ENCODE measurements around the gene DACH1.

Gene DACH1

DNA sequence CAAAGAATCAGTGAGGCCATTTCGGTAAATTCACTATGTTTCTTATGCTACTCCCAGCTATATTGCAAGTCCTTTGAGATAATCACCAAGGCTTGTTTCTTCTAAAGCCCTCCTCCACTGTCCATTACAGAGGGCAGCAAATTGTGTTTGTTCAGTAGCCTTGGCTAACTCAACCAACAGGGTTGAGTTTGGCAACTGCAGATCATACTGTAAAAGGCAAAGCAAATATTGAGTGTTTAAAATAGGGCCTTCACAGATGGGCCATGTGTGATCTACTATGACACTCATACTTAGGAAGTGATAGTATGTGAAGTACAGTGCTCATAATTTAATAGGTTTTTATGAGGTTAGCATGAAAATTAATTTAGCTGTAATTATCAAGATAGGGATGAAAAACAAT, 171.3 kb downstream of the DACH1 start:
- no peak for DNase-seq

DNA sequence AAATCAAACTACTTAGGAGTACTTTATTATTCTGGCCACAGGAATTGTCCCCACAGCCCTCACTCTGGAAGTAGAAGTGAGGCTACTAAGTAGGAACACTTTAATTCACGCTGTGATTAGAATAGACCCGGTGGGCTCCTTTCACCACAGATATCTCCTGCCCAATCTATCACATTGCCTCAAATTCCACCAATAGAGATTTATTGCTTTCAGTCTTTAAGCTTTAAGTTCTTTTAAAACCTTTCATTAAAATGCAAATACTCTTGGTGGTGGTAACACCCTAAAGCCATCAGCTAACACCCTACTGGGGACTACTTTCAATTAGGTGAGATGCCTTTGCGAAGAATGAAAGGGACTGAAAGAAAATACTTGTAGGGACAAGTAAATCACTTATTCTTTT, 181.9 kb downstream of the DACH1 start:
- DNase-seq: no peak

DNA sequence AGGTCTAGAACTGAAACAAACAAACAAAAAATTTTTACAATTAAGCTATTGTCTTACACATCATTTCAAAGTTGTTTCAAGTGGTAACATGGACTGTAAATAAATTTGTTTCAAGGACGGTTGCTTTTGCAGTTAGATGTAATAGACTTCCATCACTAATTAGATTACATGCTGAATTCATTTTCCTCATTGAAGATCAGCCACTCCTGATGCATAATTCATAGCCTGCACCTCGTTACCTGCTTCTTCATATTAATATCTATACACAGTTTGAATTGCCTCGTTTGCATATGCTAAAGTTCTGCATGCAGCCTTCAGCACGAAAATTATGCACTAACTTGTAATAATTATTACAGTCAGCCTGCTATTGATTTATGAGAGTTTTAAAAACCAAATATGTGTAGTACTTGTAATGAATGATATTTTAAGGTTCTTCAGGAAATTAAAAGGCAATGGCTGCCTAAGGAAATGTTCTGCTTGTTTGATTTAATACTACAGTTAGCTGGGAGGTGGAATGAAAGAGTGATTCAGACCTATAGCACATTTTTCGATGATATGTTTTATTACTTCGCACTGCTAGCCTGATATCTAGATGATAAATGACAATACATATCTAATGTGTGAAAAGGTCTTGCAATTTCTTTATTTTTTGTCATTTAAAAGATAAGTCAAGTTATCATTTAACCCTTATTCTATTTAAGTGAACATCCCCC, 184.9 kb downstream of the DACH1 start:
- DNase-seq: no peak

DNA sequence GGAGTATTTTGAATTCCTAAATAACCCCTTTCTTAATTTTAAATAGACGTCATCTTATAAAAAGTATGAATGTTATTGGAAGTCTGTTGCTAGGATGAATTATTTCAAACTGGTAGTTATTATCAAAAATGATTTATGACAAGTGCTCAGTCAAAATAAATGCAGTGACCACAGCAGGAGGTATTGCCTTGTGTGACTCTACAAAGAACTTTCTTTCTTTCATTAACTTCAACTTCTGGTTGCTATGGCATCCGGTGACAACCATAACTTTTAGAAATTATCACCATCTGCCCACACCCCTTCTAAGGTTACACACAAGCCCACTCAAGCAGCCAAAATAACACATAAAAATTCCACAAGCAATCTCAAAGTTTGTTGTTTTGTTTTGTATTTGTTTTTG, 189.9 kb downstream of the DACH1 start:
- no peak for DNase-seq

DNA sequence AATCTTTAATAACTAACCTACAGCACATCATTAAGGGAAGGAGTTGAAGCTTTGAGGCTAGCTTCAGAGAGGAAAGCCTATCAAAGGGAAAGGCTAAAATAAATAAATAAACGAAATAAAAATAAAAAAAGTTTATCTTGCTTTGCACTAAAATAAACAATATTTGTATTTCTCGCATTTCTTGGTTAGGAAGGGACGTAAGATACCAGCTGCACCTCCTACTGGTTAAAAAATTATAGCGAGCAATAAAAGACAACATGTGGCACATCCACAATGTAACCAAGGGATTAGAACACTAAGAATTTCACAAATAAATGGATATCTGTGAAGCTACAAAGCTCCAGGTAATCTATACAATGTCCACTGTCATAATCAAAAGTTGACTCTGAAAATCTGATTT, 194.5 kb downstream of the DACH1 start:
- DNase-seq: no peak

DNA sequence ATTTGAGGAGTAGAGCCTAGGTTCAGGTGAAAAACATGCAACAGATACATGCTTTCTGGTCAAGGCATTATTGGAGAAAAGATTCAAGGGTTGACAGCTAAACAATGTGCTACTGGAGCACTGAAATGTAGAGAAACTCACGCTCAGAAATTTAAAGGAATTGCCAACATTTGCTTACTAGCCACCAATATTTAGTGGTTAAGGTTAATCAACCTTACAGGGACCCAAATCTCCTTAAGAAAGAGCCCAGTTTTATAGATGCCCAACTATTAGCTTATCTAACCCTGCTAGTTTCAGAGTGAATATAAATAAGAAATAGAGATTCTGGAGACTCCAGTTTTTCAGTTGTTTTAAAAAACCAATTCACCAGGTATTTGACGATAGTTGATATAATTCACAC, 203.6 kb downstream of the DACH1 start:
- DNase-seq: no peak

DNA sequence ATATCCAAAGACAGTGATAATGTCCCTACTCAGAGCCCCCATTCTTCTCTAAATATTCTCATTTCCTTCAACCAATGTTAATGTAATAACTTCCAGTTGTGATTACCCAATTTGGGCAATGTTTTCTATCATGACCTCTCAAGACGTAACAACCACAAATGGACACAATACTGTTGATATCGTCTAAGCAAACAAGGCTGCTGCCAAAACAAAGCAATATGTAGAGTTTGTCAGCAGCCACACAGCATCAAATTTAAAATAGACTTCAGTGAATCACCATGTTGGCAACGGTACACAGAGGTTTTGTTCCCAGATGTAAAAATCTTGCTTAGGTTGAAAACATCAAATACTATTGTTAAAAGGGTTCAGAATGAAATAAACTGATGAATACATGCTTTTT, 205.1 kb downstream of the DACH1 start:
- DNase-seq: no peak

DNA sequence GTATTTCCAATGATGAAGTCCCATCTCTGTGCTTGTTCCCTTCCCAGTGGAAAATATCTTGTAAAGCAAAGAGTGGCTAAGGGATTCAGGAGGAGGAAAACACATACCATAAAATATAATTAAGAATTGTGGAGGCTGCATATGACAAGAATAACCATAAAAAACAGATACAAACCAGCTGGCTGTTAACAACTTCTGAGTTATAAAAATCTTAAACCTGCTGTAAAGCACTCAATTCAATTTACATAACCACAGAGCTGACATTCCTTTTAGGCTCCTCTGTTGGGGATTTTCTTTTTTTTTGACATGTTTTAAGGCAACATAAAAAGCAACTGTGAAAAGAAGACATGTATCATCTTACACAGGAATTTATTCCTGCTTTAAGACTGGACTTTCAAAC, 207.6 kb downstream of the DACH1 start:
- no peak for DNase-seq

DNA sequence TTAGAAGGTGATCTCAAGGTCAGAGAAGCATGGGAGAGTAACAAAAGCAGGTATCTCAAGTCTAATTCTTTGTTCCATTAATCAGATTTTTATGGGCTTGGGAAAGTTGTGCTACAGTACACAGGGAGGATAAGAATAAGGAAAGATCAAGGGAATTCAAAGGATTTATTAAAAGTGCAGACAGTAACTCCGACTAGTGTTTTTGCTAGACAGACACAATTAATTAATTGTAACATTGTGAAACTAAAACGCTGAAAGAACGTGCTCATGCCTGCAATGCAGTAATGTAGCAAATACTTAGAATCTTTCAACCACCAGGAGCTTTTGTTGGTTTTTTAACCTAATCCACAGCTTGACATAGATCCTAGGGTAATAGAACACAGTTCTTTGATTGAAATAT, 221.5 kb downstream of the DACH1 start:
- no peak for DNase-seq

DNA sequence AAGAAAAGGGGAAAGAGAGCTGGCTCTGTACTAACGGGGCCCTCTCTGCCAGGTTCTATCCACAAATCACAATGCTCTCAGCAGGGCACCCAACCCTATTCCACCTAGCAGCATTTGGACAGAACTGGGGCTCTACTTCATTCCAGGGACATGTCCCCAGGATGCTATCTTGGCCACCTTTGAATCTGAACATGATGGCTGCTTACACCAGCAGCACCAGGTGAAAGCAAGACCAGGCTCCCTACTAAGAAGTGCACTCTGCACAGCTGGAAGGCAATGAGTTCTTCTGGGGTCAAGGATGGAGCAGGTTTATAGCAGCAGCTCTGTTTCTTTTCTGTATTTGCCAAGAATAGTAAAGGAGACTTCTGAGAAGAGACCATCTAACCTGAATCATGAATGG, 222.4 kb downstream of the DACH1 start:
- DNase-seq: no peak

DNA sequence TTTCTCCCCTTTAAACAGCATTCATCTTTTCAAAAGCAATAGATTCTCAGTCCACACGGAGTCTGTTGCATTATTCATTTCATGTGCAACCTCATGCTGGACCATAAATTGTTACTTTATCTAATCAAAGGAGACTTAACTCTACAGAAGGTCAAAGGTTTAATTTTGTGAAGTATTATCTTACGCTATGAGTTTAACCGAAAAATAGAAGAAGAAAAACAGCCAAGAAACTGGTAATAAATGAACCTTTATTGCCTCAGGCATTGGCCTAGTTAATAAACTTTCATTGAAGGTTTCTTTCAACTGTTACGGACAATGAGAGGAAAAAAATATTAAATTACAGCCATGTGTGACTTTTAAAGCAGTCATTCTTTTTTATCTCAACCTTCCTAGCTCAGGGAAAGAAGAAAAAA, 223.6 kb downstream of the DACH1 start:
- DNase-seq: no peak

DNA sequence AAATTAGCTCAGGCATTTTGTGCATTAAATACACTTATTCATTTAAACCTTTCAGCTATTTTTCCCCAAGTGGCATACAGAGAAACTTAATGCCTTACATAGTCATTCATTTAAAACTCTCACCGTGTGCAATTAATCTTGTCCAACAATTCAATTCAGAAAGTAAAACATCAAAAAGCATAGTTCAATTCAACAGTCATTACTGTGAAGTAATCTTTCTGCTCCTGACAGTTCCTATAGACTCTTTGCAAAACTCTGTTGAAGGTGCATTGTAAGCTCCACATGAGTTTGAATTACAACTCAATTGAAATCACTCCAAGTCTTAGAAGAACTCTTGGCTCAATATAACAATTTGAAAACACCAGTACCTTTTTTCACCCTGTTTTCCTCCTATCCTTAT, 228.3 kb downstream of the DACH1 start:
- DNase-seq: no peak

DNA sequence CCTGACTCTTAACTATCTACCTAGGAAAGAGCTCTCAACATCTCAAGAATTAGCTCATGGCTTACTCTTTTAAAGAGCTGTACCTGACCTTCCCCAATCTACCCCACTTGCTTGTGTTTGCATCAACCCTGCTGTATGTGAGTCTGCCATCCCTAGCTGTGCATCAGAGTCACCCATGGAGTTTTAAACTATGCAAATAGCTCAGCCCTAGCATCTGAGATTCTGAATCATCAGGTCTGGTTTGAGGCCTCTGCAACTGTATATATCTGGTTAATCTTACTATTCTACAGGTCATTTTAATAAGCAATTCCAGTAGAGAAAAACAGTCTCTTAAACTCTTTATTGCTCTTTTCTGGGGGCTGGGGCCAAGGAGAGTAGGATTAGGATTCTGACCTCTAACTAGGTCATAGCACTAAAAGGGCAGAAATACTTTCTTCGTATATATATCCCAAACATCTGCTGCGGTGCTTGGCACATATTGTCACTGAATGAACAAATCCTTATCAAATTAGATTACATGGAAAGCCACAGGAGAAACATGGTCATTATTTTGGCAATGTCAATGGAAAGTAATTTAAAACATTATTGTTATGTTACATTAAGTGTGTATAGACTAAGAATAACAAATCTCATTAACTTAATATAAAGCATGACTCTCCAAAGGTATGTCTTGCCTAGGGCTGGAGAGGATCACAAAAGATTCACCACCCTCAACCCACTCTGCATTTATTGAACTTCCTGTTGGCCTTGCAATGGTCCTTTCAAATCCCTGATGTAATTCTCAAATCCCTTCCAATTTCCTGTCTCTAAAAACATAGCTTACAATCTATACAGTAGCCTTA, 232.2 kb downstream of the DACH1 start:
- no peak for DNase-seq

DNA sequence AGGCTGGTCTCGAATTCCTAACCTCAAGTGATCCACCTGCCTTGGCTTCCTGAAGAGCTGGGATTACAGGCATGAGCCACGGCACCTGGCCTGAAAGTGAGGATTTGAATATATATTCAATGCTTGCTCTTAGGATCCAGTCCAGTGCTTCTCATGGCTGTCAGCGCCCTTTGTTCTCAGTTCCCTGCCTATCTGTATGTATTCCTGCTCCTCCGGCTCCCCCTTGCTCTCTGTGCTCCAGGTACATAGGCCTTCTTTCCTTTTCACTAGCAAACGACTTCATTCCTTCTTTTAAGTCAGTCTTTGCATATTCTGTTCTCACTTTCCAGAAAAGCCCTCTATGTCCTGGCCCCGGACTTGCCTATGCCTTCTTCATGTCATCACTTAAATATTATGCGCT, 232.8 kb downstream of the DACH1 start:
- no peak for DNase-seq

DNA sequence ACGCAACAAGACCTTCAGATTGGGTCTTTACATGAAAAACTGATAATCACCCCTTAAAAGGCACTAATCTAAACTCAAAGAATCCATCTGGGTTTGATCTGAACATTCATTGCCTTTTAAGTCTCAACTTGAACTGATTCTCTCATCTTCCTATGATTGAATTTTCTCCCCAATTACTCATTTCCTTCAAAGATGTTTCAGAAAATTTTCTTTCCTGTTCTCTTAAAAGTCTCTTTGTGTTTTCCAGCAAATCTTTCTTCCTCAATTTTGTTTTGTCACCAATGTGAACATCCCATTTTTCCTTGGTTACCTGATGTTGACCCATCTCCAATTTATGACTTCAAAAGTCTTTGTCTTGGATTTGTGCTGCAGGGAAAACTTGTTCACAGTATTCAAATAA, 234.3 kb downstream of the DACH1 start:
- DNase-seq: no peak

DNA sequence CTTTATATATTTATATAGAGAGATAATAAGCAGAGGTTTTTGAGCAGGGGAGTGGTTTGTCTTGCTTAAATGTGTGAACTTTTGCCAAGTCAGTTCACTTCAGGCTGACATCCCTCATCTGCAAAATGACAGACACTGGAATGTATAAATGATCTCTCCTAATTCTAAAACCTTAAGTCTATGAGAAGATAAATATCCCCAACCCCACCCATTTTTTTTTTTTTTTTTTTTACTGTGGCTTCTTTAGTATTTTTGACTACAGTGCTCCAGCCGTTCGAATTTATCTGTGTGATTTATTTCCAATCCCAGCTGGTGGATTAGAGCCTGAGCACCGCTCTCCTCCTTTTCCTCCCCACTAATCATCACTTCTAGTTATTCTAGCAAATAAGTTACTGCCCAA, 234.8 kb downstream of the DACH1 start:
- no peak for DNase-seq

DNA sequence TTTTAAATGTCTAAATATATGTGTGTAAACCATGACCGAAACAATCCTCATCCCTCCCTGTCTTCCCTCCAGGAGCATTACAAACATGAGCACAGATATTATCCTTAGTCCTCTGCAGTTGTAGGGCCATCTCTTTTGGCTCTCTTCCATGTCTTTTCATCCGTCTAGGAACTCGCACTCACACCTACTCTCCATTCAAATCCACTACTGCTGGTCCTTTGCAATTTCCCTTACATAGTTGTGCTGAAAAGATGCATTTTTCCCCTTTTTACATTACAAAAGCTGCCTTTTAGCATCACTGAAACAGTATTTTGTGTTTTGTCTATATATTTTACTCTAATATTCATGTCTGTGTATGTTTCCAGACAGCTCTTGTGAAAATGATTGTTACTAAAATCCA, 237.8 kb downstream of the DACH1 start:
- DNase-seq: no peak

DNA sequence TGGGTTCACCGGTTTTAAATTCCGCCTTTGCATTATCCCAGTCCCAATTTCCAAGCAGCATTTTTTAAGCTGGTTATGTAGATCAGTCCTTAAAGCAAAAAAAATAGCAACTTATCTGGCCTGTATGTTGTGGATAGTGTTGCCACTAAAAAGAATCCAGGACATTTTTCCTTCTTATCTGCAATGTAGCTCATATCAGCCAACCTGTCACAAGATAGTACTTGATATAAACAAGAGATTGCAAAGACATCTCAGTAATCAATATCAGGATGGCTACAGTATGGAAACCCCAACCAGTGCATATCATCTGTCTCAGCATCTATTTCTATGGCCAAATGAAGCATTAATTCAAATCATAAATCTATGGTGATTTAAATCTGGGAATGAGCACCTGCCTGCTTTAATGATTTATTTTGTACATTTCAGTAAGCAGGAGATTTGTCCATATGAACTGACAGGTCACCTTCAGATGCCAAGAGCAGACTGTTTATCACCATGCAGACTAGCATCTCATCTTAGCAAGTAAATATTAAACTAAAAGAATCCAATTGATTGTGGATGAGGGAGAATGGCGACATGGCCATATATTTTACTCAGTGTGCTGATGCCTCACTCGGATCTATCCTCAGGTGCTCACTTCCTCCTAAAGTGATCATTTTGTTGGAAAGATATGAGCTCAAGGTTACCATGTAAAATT, 240.4 kb downstream of the DACH1 start:
- no peak for DNase-seq

DNA sequence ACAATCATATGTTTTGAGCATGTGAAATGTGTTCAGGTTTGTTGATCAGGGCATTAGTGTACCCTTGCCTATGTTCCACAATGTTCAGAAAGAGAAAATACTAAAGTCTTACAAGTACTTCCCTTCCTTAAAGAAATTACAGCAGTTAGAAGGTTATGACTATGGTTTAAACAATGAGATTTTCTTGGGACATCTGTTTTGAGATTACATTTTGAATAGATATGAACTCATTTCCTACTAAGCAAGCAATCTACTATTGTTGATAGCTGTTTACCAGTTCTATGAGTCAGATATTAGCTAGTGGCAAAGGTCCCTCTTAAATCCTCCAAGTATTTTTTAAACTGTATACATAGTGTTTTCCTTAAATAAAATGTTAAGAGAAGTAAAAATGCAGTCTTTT, 241.3 kb downstream of the DACH1 start:
- DNase-seq: no peak

DNA sequence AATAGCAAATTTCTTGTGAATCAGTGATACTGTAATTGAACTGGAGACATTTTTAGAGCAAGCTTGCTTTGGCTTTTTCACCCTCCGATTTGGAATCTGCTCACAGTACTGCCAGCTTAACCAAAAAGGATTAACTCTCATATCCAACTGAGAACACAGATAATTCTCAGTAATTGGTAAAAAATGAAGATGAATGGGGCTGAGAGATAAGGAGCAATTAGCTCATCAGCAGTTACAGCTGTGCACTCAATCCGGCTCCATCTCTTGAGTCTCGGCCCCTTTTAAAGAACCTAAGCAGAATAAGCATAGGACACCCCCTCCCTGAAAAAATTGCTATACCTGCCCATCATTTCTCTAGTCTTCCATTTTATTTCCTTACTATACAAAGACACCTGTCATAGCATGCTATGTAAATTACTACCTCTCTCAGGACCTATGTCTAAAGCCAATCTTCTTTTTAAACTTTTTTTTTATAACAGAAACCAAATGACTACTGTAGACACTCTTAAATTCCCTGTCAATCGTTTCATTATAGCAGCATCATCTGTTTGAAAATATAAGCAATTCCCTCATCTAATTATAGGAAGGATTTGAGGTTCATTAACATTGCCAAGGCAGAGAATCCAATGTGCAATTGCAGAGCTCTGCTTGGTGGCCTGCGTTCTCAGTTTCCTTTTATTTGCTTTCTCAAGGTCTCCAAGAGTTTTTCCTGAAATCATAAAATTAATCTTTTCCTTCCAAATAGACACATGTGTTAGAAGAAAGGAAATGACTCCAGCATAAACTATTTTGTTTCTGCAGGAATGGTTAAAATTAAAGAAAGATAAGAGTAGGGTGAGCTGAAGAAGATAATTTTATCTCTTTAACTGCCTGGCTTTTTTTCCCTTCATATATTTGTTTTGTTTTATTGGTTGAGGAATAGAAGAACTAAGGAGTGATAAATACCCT, 242.1 kb downstream of the DACH1 start:
- DNase-seq: no peak

DNA sequence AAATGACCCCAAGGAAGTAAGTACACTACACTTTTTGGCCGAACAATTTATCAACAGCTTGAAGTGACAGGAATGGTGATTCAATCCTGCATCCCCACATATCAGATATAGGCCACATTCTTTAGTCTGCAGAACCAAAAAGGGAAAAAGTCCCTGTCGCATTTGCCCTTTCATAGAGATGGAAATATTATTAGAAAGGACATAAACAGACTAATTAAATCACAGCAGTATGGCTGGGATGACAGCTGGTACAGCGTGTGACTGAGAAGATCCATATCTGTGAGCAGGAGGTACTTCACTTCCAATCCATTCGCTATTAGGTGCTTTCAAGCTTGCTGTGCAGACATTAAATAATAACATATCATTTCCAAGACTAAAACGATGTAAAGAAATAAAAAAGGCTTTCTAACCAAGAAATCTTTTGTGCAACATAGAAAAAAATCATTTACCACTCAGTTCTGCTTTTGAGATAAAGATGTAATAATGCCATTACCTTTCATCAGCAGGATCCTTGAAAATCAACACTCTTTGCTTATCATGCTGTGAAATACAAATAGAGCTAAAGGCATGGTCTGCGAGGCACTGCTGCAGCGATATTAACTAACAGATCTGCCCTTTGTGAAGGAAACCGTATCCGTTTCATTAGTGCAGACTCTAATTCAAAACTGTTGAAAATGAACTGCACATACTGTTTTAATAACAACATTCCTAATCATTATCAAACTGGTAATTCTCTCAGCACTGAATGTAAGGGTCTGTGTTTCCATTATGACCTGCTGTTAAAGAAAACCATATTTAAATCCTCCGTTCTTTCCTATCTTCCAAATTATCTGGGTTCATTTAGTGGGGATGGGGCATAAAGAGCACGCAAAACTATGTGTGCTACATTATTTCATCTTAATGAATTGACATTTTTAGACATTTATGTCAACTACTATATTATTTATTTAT, 245.6 kb downstream of the DACH1 start:
- no peak for DNase-seq

DNA sequence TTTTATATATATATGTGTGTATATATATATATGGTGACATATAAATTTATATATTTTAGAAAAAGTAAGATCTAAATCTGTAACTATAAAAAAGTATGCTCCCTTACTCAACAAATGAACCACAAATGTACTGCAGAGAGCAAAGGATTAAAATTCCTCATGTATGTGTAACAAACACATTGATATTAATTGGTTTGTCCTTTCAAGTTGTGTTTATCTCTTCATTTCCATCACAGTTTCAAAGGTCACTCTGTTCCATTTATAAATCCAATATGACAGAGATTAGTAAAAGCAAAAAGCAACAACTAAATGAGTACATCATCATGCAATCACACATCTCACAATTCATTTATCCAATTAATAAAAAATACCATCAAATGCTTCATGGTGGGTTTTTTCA, 247.9 kb downstream of the DACH1 start:
- DNase-seq: no peak

Data from T-helper 1 cell (primary cell).